ENCODE data around the gene EXOC6B.
"Not testable (repeated sequence)": the region's sequence is repeated elsewhere in the genome, so short reads cannot be mapped to it uniquely, and the experiment has no call there.

Gene EXOC6B

DNA sequence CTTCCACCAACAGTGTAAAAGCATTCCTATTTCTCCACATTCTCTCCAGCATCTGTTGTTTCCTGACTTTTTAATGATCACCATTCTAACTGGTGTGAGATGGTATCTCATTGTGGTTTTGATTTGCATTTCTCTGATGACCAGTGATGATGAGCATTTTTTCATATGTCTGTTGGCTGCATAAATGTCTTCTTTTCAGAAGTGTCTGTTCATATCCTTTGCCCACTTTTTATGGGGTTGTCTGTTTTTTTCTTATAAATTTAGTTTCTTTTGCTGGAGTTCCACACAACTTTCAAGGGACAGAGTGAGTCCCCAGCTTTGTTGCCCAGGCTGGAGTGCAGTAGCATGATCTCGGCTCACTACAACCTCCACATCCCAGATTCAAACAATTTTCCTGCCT lies 270.5 kb downstream of the EXOC6B start:
- not testable (repeated sequence) for DNase-seq (ENCODE audit: low read depth in 2 of 2, low spot score in 1 of 2)

GRCh38 chr2:72554910-72555309 lies 270.9 kb downstream of the EXOC6B start:
- not testable (repeated sequence) for DNase-seq (ENCODE audit: low read depth in 2 of 2, low spot score in 1 of 2)

- DNase-seq (ENCODE audit: low read depth in 2 of 2, low spot score in 1 of 2), result no peak
Observed at GRCh38 chr2:72554381-72554780, 271.5 kb downstream of the EXOC6B start.

DNA sequence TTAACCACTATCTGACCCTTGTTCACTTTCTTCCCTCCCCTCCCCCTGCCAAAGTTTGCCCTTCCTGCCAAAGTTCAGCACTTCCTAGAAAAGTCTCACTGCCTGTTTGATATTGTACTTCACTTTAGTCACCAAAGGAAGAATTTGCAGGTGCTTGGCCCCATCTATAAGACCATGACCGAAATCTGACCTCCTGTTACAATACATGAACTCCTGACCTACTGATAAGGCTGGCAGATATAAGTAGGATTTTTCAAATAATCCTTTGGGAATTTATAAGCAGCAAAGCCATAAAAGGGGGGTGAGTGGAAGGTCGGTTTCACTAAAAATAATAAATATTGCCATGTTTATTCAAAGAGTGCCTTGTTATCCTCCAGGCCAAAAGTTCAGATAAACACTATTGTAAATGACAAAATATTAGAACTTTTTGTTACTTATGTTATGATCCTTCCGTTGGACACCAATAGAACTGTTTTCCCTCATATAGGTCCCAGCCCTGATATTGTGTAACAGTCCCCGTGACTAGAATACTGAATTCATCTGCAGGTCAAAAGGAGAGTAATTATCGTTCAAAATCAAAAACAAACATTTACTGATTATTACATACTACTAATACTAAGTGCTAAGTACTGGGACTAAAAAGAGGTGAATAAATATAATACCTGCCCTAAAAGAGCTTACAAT lies 277.6 kb downstream of the EXOC6B start:
- DNase-seq (ENCODE audit: low read depth in 2 of 2, low spot score in 1 of 2), result no peak

- DNase-seq (ENCODE audit: low read depth in 2 of 2, low spot score in 1 of 2), result no peak
Observed at GRCh38 chr2:72545790-72546189, 280.0 kb downstream of the EXOC6B start.

GRCh38 chr2:72544554-72544953 lies 281.3 kb downstream of the EXOC6B start:
- no peak for DNase-seq (ENCODE audit: low read depth in 2 of 2, low spot score in 1 of 2)

DNA sequence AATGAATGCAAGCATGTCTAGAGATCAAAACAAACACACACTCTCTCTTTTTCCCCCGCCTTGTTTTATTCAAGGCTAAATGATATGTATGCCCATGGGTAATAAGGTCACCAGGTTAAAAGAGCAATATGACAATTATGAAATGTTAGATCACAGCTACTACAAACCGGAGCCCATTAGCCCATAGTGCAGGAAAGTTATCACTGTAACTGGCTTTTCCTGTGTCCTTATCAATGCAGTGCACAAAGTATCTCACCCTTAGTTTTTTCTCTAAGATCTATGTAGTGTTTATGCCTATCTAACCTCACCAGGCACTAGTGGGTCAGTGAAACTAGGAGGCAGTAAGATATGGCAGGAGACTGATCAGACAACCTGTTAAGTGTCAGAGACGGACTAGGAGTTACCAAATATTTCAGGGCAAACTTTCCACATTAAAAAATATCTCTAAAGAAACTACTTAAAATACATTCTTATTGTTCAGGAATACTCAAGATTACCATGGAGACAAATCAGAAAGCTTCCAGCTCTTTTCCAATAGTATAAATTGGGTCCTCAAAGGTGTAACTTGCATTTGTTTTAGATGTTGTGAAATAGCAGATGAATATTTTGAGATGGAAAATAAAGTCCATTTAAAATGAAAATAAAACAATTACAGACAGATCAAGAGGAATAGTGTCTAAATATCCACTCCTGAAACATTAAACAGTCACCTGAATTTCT lies 282.2 kb downstream of the EXOC6B start:
- no peak for DNase-seq (ENCODE audit: low read depth in 2 of 2, low spot score in 1 of 2)

DNA sequence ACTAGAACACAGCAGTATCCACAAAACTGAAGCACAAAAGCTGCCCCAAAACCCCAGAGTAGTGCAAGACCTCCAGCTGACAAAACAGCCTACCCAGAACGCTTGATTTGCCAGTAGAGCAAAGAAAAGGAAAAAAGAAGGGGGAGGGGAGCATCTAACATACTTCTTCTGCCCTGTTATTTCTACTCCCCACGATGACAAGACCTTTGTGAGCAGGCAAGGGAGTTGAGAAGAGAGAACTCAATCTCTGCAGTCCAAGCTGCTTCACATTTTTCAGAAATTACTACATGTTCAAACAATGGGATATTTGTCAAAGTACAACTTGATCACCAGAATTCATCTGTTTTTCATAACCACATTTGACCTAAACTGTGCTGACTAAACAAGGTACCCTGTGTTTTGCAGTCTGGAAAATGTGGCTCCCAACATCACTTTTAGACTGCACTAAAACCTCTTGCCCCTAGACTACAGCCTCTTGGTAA lies 286.7 kb downstream of the EXOC6B start:
- no peak for DNase-seq (ENCODE audit: low read depth in 2 of 2, low spot score in 1 of 2)

DNA sequence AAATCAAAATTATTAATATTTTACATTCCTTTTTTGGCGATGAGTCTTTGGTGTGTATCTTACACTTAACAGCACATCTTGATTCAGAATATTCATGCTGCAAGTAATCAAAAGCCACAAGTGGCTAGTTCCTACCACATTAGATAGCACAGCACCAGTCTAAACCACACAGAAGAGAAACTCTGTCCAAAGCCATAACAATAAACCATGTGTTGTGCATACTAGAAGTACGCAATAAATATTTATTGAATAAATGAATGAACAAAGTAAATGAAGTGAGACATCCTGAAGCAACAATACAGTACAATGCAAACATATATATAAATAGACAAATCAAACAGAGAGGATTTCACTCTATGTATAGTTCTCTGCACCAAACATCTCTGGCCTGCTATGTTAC lies 287.3 kb downstream of the EXOC6B start:
- no peak for DNase-seq (ENCODE audit: low read depth in 2 of 2, low spot score in 1 of 2)

DNA sequence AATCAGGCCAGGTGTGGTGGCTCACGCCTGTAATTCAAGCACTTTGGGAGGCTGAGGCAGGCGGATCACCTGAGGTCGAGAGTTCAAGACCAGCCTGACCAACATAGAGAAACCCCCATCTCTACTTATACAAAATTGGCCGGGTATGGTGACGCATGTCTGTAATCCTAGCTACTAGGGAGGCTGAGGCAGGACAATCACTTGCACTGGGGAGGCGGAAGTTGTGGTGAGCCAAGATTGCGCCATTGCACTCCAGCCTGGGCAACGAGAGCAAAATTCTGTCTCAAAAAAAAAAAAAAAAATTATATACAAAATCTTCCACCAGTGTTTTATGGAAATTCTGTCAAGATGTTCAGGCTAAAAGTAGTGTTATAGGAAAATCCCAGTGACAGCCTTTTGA lies 290.2 kb downstream of the EXOC6B start:
- not testable (repeated sequence) for DNase-seq (ENCODE audit: low read depth in 2 of 2, low spot score in 1 of 2)

DNA sequence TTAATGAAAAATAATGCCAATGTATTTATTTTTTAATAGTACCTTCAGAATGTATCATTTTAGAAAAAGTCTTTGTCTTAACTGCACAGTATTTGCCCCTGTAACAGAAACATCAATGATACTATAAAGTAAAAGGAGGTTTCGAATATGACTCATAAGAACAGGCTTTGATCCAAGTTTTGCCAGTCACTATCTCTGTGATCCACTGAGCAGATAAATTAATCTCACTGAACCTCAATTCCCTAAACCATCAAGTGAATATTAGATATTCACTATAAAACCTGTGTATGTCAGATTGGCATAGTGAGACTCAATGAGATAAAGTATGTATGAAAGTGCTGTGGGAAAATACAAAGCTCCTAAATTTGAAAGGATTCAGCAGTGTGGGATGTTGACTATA lies 292.1 kb downstream of the EXOC6B start:
- no peak for DNase-seq (ENCODE audit: low read depth in 2 of 2, low spot score in 1 of 2)

DNA sequence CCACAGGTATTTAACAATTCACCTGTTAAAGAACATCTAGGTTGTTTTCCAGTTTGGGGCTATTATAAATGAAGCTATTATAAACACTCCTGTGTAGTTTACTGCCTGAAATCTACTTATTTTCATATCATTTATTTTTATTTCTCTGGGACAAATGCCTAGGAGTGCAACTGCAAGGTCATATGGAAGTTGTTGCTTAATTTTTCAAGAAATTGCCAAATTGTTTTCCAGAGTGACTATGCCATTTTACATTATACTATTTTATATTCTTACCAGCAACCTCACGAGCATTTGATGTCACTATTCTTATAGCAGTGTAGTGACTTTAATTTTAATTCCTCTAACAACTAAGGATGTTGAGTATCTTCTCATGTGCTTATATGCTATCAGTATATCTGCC lies 298.4 kb downstream of the EXOC6B start:
- DNase-seq (ENCODE audit: low read depth in 2 of 2, low spot score in 1 of 2), result no peak

GRCh38 chr2:72526623-72527022 lies 299.2 kb downstream of the EXOC6B start:
- no peak for DNase-seq (ENCODE audit: low read depth in 2 of 2, low spot score in 1 of 2)

GRCh38 chr2:72524071-72524470 lies 301.8 kb downstream of the EXOC6B start:
- DNase-seq (ENCODE audit: low read depth in 2 of 2, low spot score in 1 of 2), result no peak

DNA sequence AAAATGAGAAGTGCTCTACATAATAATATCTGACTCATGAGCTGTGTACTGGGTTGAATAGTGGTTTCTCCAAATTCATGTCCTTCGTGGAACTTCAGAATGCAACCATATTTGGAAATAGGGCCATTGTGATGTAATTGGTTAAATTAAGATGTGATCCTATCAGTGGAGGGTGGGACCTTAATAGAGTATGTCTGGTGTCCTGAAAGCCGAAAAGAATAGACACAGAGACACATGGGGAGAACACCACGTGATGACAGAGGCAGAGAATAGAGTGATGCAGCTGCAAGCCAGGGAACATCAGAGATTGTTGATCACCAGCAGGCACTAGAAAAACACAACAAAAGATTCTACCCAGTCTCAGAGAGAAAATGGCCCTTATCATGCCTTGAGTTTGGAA lies 310.1 kb downstream of the EXOC6B start:
- no peak for DNase-seq (ENCODE audit: low read depth in 2 of 2, low spot score in 1 of 2)

DNA sequence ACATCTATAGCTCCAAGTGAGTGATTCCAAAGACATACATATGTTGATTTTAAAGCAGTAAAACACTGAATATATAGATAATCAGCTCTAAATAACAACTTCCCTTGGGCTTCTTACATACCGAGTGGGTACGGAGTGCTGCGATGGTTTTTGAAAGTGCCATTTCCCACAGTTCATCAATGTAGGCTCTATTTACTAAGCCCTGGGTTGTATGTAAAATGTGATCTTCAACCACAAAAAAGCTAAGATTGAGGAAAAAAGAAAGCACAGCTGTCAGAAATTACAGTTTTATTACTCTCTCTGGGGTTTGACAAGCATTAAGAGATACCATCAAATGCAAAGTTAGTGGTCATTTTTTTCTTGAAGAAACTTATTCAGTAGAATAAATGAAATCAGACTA lies 312.8 kb downstream of the EXOC6B start:
- no peak for DNase-seq (ENCODE audit: low read depth in 2 of 2, low spot score in 1 of 2)

DNA sequence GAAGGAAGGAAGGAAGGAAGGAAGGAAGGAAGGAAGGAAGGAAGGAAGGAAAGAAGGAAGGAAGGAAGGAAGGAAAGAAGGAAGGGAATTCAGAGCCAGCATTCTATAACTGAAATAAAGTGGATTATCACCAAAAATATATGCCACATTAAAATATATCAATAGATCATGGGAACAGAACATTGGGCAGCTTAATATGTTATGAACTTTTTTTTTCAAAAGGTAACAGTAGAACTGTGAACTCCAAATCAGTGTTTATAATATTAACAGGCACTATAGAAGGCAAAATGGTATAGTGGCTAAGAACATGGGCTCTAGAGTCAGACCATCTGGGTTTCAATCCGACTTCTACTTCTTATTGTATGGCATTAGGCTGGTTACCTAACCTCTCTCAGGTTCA lies 313.5 kb downstream of the EXOC6B start:
- no peak for DNase-seq (ENCODE audit: low read depth in 2 of 2, low spot score in 1 of 2)

DNA sequence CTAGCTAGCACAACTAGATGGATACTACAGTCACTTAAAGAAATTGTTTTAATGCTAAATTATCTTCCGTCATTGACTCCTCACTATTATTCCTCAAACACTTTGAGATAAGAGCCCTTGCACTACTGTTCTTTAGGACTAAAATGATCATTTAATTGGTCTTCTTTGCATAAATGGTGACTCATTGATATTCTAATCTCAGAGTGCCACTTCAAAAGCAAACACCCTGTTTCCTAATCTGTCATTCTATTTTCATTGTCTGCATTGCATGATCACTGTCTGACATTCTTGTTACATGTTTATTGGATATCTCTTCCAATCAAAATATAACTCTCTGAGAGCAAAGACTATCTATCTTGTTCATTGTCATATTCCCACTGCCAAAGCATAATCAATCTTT lies 313.9 kb downstream of the EXOC6B start:
- no peak for DNase-seq (ENCODE audit: low read depth in 2 of 2, low spot score in 1 of 2)

GRCh38 chr2:72497763-72498162 lies 328.1 kb downstream of the EXOC6B start:
- DNase-seq (ENCODE audit: low read depth in 2 of 2, low spot score in 1 of 2), result no peak

- no peak for DNase-seq (ENCODE audit: low read depth in 2 of 2, low spot score in 1 of 2)
Observed at GRCh38 chr2:72496479-72496878, 329.4 kb downstream of the EXOC6B start.

DNA sequence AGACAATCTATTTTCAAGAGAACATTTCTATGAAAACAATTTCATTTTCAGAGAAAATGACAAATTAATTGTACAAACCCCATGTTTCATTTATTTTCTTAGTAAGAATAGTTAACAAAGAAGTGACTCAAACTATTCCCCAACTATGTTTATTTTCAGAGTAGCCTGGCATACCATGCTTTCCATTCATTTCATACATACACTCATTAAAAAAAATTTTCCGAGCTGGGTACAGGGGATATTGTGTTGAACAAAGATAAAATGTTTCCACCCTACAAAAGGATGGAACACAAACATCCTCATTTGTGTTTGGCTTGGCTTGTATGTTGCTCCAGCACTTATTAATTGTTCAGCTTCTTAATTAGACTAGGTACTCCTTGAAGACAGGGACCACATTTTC lies 331.4 kb downstream of the EXOC6B start:
- no peak for DNase-seq (ENCODE audit: low read depth in 2 of 2, low spot score in 1 of 2)

DNA sequence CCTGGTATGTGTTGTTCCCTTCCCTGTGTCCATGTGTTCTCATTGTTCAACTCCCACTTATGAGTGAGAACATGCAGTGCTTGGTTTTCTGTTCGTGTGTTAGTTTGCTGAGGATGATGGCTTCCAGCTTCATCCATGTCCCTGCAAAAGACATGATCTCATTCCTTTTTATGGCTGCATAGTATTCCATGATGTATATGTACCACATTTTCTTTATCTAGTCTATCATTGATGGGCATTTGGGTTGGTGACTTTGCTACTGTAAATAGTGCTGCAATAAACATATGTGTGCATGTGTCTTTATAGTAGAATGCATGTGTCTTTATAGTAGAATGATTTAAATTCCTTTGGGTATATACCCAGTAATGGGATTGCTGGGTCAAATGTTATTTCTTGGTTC lies 341.2 kb downstream of the EXOC6B start:
- not testable (repeated sequence) for DNase-seq (ENCODE audit: low read depth in 2 of 2, low spot score in 1 of 2)

GRCh38 chr2:72483346-72483745 lies 342.5 kb downstream of the EXOC6B start:
- DNase-seq (ENCODE audit: low read depth in 2 of 2, low spot score in 1 of 2), result no peak

All from stimulated activated CD8-positive, alpha-beta memory T cell treated with anti-CD3 and anti-CD28 coated beads, Interleukin-4, amount 100 ng/mL, for 1 hour (primary cell).